Peyer's patch (tissue), 4 donors: ENCODE data around the gene WAC.

ENCODE experiments used
- POLR2A ChIP-seq, 2 donors: fragments of 450-650 bp; IDR thresholded peaks; one replicate each; pipeline ENCODE4 v1.5.1; 2017; ENCODE audit warnings: antibody characterized with exemption in 2 of 2, mild to moderate bottlenecking in 2 of 2, moderate library complexity in 2 of 2
- TF ChIP-seq, protein P1 (sequence below), 6 experiments: fragments of 450-650 bp in 4 of 6; fragments of 200-600 bp in 2 of 6; sonication (generic) in 1 of 6; IDR thresholded peaks; one replicate each; pipeline ENCODE4 v1.5.1; 2017 to 2019; ENCODE audit warnings: antibody characterized with exemption in 6 of 6, mild to moderate bottlenecking in 3 of 6, moderate library complexity in 1 of 6

- TF ChIP-seq, protein P1, sequence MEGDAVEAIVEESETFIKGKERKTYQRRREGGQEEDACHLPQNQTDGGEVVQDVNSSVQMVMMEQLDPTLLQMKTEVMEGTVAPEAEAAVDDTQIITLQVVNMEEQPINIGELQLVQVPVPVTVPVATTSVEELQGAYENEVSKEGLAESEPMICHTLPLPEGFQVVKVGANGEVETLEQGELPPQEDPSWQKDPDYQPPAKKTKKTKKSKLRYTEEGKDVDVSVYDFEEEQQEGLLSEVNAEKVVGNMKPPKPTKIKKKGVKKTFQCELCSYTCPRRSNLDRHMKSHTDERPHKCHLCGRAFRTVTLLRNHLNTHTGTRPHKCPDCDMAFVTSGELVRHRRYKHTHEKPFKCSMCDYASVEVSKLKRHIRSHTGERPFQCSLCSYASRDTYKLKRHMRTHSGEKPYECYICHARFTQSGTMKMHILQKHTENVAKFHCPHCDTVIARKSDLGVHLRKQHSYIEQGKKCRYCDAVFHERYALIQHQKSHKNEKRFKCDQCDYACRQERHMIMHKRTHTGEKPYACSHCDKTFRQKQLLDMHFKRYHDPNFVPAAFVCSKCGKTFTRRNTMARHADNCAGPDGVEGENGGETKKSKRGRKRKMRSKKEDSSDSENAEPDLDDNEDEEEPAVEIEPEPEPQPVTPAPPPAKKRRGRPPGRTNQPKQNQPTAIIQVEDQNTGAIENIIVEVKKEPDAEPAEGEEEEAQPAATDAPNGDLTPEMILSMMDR (IDR thresholded peaks at IDR 0.05), result no peak
- no peak for TF ChIP-seq POLR2A (IDR thresholded peaks at IDR 0.05)
These were observed 25.3 kb downstream of the WAC start for GRCh38 chr10:28558186-28558585.
